ENCODE measurements around the gene TIMM13.

GRCh38 chr19:2427429-2428320, at the start of gene TIMM13:
- TF ChIP-seq POLR2A (IDR thresholded peaks at IDR 0.05) (peak in 2 of 4 donors; percentile 10 to 80), CTCF (IDR thresholded peaks at IDR 0.05) (no peak), POLR2AphosphoS5 (IDR thresholded peaks at IDR 0.05) (peak; percentile 67 to 71), EP300 (IDR thresholded peaks at IDR 0.05) (no peak)
